GM21360 (cell line): ENCODE results near the gene GTF3C1.
"Not testable (repeated sequence)": the region's sequence is repeated elsewhere in the genome, so short reads cannot be mapped to it uniquely, and the experiment has no call there.

Source experiments
- ATAC-seq: cut with Tn5 transposase; IDR thresholded peaks from one replicate; pipeline ENCODE4 v1.9.1; 2021; ENCODE audit warnings: mild to moderate bottlenecking, moderate library complexity; ENCODE audit not compliant: unreplicated experiment

GTF3C1 gene

GRCh38 chr16:27465483-27465879 is 84.2 kb downstream of the GTF3C1 start:
- ATAC-seq: no peak

DNA sequence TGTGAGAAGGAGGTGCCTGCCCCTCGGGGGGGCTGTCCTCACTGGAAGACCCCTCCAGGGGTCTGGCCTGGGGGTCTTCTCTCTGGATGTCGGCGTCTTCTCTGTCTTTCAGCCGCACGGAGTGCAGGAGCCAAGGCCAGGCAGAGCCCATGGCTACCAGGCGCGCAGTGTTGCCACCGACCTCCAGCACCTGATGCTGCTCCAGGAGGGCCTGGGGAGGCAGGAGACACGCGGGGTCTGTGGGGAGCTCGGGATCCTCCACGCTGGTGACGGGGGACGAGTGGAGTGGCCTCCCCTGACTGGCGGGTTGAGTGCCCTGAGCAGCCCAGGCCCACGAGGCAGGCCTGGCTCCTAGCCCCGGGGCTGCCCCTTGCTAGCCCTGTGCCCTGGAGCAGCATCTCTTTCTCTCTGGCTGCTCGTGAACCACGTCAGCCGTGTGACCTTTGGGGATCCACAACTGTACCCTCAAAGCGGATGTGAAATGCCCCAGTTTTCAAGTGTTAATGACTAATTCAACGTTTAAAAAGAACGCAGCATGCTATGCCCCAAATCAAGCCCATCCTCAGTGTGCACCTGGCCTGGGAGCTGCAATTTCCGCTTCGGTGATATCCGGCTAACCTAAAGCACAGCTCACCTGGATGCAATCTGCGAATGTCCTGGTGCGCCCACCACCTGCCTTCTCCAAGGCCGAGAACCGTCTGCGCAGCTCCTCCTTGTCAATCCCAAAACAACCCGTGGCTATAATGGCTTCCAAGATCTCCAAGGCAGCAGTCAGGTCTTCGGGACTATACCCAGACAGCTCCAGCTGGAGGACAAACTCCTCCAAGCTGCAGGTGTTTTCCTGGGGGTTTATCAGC is 84.9 kb downstream of the GTF3C1 start:
- no peak for ATAC-seq

DNA sequence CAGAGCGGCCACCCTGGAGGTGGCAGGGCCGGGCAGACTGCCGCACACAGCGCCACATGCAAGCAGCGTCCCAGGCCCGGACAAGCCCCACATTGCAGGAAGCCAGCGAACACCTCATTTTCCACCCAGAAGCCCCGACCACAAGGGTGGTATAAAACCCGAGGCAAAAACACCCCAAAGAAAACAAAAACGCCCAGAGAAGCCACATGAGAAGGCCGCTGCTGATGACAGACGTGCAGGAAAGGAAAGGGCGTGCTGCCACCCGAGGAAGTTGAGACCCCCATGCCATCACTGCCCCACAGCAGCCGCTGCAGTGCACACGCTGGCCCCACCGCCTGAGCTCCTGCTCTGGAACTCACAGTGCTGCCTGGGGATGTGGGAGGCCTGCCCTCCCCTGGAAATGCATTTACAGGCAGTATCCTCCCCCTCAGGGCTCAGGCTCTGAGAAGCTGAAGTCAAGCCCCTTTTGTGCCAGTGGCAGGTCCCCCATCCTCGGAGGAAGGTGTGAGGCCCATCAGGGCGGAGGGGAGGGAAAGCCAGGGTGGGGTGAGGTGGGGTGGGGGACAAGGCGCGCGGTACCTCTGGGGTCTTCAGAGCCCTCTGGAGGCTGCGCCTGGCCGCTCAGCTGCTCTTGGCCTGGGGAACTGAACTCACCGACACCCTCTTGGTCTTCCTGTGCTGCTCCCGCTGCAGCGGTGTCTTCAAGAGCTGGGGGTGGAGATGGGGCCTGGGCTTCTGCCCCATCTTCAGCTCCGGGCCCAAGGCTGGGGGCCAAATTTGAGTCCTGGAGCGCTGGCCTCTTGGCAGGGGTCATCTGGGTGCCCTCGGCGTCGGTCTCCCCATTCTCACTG is 85.7 kb downstream of the GTF3C1 start:
- ATAC-seq: no peak

GRCh38 chr16:27462846-27463682 is 86.6 kb downstream of the GTF3C1 start:
- ATAC-seq: no peak

- ATAC-seq: no peak
These were observed 87.4 kb downstream of the GTF3C1 start for GRCh38 chr16:27462200-27462845.

DNA sequence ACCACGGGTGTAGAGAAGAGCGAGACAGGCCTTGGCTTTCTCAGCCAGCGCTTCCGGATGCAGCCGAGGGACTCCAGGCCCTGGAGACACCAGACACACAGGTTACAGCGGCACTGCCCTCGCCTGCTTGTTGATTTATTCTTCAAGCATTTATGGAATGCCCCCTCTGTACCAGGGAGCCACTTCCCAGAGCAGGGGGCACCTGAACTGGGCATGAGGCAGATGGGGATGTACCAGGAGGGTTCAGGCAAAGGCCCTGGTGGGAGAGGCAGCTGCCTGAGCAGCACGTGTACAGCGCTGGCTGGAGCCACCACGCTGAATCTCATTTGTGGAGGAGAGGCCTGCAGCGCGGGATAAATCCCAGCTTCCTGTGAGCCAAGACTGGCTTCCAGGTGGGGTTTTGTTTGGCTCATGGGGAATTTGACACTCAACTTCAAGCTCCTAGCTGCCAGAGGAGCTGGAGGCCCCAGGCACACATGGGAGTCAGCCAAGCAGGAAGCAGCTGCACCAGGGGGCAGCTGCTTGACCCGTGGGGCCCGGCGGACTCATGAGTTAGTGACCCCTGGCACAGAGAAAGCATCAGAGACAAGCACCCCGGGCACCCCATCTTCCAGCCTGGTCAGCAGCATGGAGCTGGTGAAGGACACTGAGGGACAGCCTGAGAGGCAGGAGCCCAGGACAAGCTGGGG is 88.1 kb downstream of the GTF3C1 start:
- no peak for ATAC-seq

DNA sequence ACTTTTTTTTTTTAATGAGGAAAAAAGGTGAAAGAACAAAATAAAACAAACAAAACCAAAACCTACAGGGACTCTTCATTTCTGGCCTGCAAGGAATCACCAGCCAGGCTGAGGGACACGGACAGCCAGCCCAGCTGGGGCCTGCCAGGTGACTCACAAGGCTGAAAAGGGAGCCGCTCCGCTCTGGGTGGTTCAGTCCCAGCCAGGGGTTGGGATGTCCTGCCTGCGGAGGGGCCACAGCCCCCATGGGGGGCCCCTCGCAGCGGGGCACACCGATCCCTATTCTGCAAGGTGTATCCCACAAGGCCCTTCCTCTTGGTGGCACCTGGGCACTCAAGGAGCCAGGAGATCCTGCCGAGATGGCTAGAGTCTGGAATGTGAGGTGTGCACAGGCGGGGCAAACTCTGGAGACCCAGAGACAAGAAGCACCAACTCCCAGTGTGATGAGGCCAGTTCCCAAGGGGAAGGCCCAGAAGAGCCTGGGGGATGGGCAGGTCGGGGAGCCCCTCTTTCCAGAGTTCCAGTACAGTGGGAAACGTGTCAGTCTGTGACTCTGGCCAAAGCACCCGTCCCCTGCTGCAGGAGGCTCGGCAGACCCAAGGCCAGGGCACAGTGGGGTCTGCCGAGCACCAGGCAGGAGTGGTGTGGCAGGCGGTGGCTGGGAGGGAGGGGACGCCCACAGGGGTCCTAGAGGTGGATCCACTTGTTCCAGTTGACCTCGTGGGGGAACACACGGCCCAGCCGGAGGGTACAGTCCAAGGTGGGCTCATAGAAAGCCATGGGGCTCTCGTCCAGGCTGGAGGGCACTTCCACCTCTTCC is 88.8 kb downstream of the GTF3C1 start:
- ATAC-seq: no peak

GRCh38 chr16:27460213-27460612 is 89.5 kb downstream of the GTF3C1 start:
- no peak for ATAC-seq

GRCh38 chr16:27458987-27459688 is 90.6 kb downstream of the GTF3C1 start:
- ATAC-seq: no peak

DNA sequence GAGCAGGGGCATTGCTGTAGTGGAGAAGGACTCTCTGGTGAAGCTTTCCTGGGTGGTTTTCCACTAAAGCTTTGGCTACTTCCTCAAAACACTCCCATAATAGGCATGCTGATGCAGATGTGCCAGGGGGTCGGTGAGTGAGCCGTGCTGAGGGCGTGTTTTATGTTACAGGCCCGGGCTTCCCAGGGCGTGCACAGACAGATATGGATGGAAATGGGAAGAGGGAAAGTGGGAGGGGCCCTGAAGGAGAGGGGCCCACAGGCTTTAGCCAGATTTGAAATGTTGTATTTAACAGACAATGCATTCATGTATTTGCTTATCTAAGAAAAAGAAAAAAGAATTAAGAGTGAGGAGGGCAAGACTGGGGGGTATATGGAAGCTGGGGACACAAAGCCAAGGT is 91.5 kb downstream of the GTF3C1 start:
- ATAC-seq: no peak

DNA sequence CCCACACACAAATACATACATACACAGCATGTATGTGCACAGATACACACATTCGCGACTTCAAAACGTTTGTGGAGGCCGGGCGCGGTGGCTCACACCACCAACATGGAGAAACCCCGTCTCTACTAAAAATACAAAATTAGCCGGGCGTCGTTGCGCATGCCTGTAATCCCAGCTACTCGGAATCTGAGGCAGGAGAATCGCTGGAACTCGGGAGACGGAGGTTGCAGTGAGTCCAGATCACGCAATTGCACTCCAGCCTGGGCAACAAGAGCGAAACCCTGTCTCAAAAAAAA is 92.2 kb downstream of the GTF3C1 start:
- ATAC-seq: not testable (repeated sequence)

DNA sequence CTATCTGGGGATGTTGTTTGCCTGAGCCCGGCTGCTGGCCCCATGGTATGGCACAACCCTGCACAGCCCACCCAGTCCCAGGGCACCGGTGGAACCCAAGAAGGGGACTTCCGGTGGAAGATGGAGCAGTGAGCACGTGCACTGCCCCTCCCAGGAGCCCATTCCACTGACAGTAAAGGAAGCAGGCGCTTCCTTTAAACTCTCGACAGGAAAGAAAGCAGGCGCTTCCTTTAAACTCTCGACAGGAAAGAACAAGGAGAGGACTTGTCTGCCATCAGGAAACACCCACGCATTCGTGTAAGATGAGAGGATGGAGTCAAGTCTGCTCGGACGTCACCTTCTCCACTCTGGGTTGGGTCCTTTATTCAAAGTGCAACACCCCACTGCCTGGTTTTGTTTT is 94.0 kb downstream of the GTF3C1 start:
- no peak for ATAC-seq

- no peak for ATAC-seq
These were observed 96.3 kb downstream of the GTF3C1 start for GRCh38 chr16:27453494-27453825.

DNA sequence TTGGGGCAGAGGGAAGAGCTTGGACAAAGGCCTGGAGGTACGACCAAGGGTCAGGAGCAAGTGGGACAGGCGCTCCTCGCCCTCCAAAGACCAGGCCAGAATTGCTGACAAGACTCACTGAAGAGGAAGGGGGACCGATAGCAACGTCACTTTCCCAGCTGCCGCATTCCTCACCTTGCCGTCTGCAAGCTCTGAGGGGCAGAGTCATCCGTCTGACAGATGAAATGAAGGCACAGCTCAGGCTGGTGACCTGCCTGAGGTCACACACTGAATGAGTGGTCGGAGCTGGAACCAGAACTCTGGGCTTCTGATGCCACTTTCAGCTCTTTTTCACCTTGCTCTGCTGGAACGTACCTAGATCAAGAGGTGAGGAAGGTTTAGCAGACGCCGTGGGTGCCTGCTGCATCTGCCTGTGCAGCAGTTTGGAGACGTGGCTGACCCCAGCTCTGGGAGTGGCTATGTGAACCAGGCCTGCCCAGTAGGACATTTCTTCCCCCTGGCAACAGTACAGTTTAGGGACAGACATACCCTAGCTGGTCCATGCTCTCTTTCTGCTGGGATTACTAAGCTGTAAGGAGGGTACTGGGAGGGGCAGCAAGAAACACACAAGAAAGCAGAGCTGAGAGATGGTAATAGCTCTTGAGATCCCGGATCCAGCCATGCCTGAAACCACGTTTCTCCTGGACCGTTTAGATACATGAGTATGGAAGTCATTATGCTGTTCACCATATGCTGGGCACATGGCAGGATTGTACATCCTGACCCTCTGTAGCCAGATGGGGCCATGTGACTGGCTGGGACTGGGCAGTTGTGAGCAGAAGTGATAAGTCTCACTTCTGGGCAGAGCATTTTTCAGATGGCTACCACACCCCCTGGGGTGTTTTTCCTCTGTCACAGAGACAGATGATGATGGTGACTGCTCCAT is 96.9 kb downstream of the GTF3C1 start:
- ATAC-seq: no peak

GRCh38 chr16:27450196-27450549 is 99.5 kb downstream of the GTF3C1 start:
- ATAC-seq: no peak

- ATAC-seq: peak; percentile 44
These were observed 100.1 kb downstream of the GTF3C1 start for GRCh38 chr16:27449434-27450195.
